K562 (cell line): Measurements from ENCODE around the gene GPX2. TPM values are rescaled to one million over a fixed set of nuclear protein-coding genes. Genes with fewer than 3 reads are reported as not detected.

Source experiments
- ATAC-seq: fragments of 200-7000 bp; cut with Tn5 transposase; 3 replicates; pipeline ENCODE4 v1.9.1; 2020; ENCODE audit warnings: moderate library complexity
- BruUV-seq: library from RNA; stranded (reverse); fragments of 400-500 nt; replicated peaks from 2 replicates; lab custom pipeline; 2021; lab: Mats Ljungman, UMichigan
- CTCF ChIA-PET: fragments of 300-600 bp; formaldehyde crosslinking; extraction: SDS; loops from one replicate; lab custom pipeline; 2021; ENCODE audit warnings: low intra/inter-chr PET ratio; lab: Yijun Ruan, JAX
- POLR2A ChIA-PET: fragments of 300-600, 350-650 bp; sonication (Branson Sonifier 250); formaldehyde crosslinking; extraction: SDS; loops from one replicate; lab custom pipeline; 2021; ENCODE audit warnings: antibody characterized with exemption, inconsistent platforms; lab: Yijun Ruan, JAX
- DNase-seq, 4 experiments: peaks; one replicate each; pipeline versions ENCODE4 v3.0.0 to v3.0.0-alpha.2; 2011 to 2018; ENCODE audit warnings: low spot score in 3 of 4, mixed read lengths in 3 of 4; ENCODE audit errors: extremely low read depth in 1 of 4
- FAIRE-seq: peaks from 2 replicates; lab custom pipeline; 2011; peaks lifted over from hg19 to GRCh38; lab: Jason Lieb, UNC
- H2AFZ ChIP-seq: 2 replicates; pipeline ENCODE4 v1.6.0; 2011; ENCODE audit warnings: low read depth, low read length, control low read depth, inconsistent platforms
- H3K27ac ChIP-seq: fragments of 200-600 bp; 3 replicates; pipeline ENCODE4 v1.8.0; 2011; ENCODE audit warnings: low read depth, mild to moderate bottlenecking, control low read depth, inconsistent platforms, low read length, moderate library complexity, mixed read lengths; ENCODE audit errors: extremely low read depth
- H3K27me3 ChIP-seq, 2 experiments: fragments of 300-600 bp in 1 of 2; 2 replicates in 1 of 2; 3 replicates in 1 of 2; pipeline versions ENCODE4 v1.6.0 to v1.8.0; 2011; ENCODE audit warnings: inconsistent platforms in 2 of 2, low read length in 2 of 2, mild to moderate bottlenecking in 1 of 2, mixed read lengths in 1 of 2, moderate library complexity in 1 of 2; ENCODE audit not compliant: control insufficient read depth in 2 of 2, insufficient read depth in 2 of 2
- H3K36me3 ChIP-seq: fragments of 300-600 bp; 3 replicates; pipeline ENCODE4 v1.8.0; 2011; ENCODE audit warnings: mild to moderate bottlenecking, low read length, inconsistent platforms; ENCODE audit not compliant: control insufficient read depth, insufficient read depth
- H3K4me1 ChIP-seq, 2 experiments: fragments of 200-600 bp in 1 of 2; replicated peaks in 1 of 2; 2 replicates in 1 of 2; 3 replicates in 1 of 2; pipeline versions ENCODE4 v1.5.1 to v1.8.0; 2011; ENCODE audit warnings: inconsistent platforms in 2 of 2, low read length in 2 of 2, mild to moderate bottlenecking in 1 of 2, mixed read lengths in 1 of 2, moderate library complexity in 1 of 2; ENCODE audit not compliant: control insufficient read depth in 2 of 2, insufficient read depth in 2 of 2
- H3K4me2 ChIP-seq: 2 replicates; pipeline ENCODE4 v1.6.1; 2011; ENCODE audit warnings: low read length, control low read depth, inconsistent platforms, mixed read lengths; ENCODE audit not compliant: insufficient read depth
- H3K4me3 ChIP-seq: fragments of 200-600 bp; sonication (generic), shearing (Covaris generic); 2 replicates; pipeline ENCODE4 v1.5.1; 2016; ENCODE audit warnings: control low read depth, inconsistent platforms
- H3K79me2 ChIP-seq: fragments of 200-600 bp; 3 replicates; pipeline ENCODE4 v1.8.0; 2011; ENCODE audit warnings: low read length, inconsistent platforms; ENCODE audit not compliant: control insufficient read depth, insufficient read depth
- H3K9ac ChIP-seq, 2 experiments: 2 replicates each; pipeline versions ENCODE4 v1.6.0 to v1.6.1; 2011; ENCODE audit warnings: low read depth in 2 of 2, low read length in 2 of 2, control low read depth in 1 of 2, inconsistent platforms in 1 of 2, mild to moderate bottlenecking in 1 of 2, mixed read lengths in 1 of 2; ENCODE audit not compliant: insufficient read depth in 1 of 2
- H3K9me1 ChIP-seq: one replicate; pipeline ENCODE4 v1.6.0; 2011; ENCODE audit warnings: inconsistent platforms, mild to moderate bottlenecking, low read length, moderate library complexity; ENCODE audit not compliant: control insufficient read depth, insufficient read depth
- H3K9me3 ChIP-seq: replicated peaks from 2 replicates; pipeline ENCODE4 v1.5.1; 2011; ENCODE audit warnings: low read depth, low read length, inconsistent platforms; ENCODE audit not compliant: control insufficient read depth, insufficient read depth
- H4K20me1 ChIP-seq: replicated peaks from 2 replicates; pipeline ENCODE4 v1.6.1; 2011; ENCODE audit warnings: low read length, inconsistent platforms, mixed read lengths; ENCODE audit not compliant: control insufficient read depth, insufficient read depth
- RAD21 ChIP-seq, 2 experiments: fragments of 250-450 bp in 1 of 2; fragments of 450-650 bp in 1 of 2; sonication (Bioruptor Pico) in 1 of 2; formaldehyde crosslinking in 1 of 2; IDR thresholded peaks in 1 of 2; conservative IDR thresholded peaks in 1 of 2; 2 replicates each; pipeline versions ENCODE4 v1.4.0 to v1.8.0; 2020 to 2022; ENCODE audit warnings: mild to moderate bottlenecking in 2 of 2, moderate library complexity in 1 of 2
- WGBS: fragments of 100-300 bp; shearing (Covaris generic); methylation state at CpG from one replicate; pipeline ENCODE4 v1.1.6; 2016; ENCODE audit warnings: low coverage, mixed read lengths; ENCODE audit not compliant: insufficient coverage; ENCODE audit errors: missing lambda C conversion rate; 5-methylcytosine and 5-hydroxymethylcytosine counted together
- in situ Hi-C: fragments of 300-500 bp; cut with MboI; formaldehyde crosslinking; loops from 4 replicates; pipeline ENCODE4 v1.15.0; 2018; ENCODE audit warnings: inconsistent platforms, mixed read lengths
- intact Hi-C: fragments of 100-400 bp; cut with micrococcal nuclease; formaldehyde crosslinking; loops from 2 replicates; pipeline ENCODE4 v1.14.2; 2022
- polyA plus RNA-seq, 8 experiments: library from polyadenylated mRNA; depleted of rRNA in 4 of 8; stranded (reverse) in 5 of 8; unstranded in 3 of 8; fragments of >200 nt; fragmentation: Nextera tagmentation in 2 of 8; fragmentation: Illumina TruSeq in 1 of 8; extraction: Ambion mirVana in 2 of 8; extraction: Trizol in 1 of 8; gene quantifications; 2 replicates each; pipeline versions ENCODE4 v1.2.1 to v1.2.3, GENCODE V29; 2011 to 2014; ENCODE audit warnings: inconsistent platforms in 1 of 8, missing spikeins in 1 of 8
- total RNA-seq, 7 experiments: library from RNA; depleted of rRNA in 6 of 7; stranded (reverse); fragments of >200 nt in 6 of 7; fragmentation: Illumina TruSeq in 2 of 7; extraction: Trizol in 2 of 7; gene quantifications; 2 replicates each; pipeline versions ENCODE4 v1.2.1 to v1.2.3, GENCODE V29; 2011 to 2021; ENCODE audit warnings: low replicate concordance in 1 of 7
- TF ChIP-seq, protein P1 (sequence below): sonication (generic); formaldehyde crosslinking; IDR thresholded peaks from 2 replicates; pipeline ENCODE4 v1.4.0; 2020; ENCODE audit warnings: mild to moderate bottlenecking, missing genetic modification reagents
- TF ChIP-seq, protein P2 (sequence below), 3 experiments: IDR thresholded peaks in 2 of 3; conservative IDR thresholded peaks in 1 of 3; 2 replicates each; pipeline ENCODE4 v1.5.1; 2011 to 2012; ENCODE audit warnings: low read length in 3 of 3, mild to moderate bottlenecking in 3 of 3, control low read depth in 2 of 3, improper control_type of control experiment in 1 of 3, inconsistent platforms in 1 of 3, low read depth in 1 of 3, mixed read lengths in 1 of 3, moderate library complexity in 1 of 3; ENCODE audit not compliant: insufficient read depth in 2 of 3

Gene GPX2
- total and polyA plus RNA-seq, 9 of the 15 experiments (the other 6 are each of a cell fraction or from before 2014, with no cell fraction given), result 0.24 TPM; not detected in 8

DNA sequence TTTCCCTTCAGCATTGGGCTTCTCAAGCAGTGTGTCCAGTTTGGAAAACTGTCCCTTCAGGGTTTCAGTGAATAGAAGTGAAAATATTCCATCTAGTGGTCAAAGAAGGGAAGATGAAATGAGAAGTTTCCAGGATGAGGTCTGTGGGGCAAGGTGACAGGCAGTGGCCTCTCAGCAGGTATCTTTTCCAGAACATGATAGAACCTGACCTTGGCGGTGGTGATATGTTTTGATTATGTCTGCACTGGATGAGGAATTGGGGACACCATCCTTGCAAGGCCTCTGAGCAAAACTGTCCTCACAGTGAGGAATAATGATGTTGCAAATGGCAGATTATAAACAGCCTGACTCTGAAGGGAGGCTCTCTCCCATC is 4.7 kb downstream of the GPX2 start:
- ATAC-seq (peak; percentile 56; the same call in 2 of the 3 replicates), DNase-seq (peak in 2 of 4 experiments; percentile 9 to 10), FAIRE-seq (no peak)
- WGBS, result 80% methylated on average over 1 of the region's 1 CpG
- Histone ChIP-seq H3K4me2 (no peak overlapping the region), H3K27me3 (no peaks in the 10 kb centered on the region), H3K9me3 (no peaks in the 10 kb centered on the region), H4K20me1 (no peaks in the 10 kb centered on the region), H3K4me1 (no peaks in the 10 kb centered on the region; a peak in 1 of 5 replicates), H3K27ac (no peak overlapping the region), H3K9me1 (no peaks in the 10 kb centered on the region), H3K9ac (no peak overlapping the region), H3K4me3 (no peak overlapping the region), H2AFZ (no peak overlapping the region), H3K79me2 (no peaks in the 10 kb centered on the region), H3K36me3 (peaks cover 10% of the 10 kb centered on the region; the same call in 2 of the 3 replicates)
- in situ Hi-C loops, result no loop called here
- intact Hi-C loops, result no loop called here
- POLR2A ChIA-PET, result no interaction called here
- TF ChIP-seq RAD21 (CRISPR knock-in tag; conservative IDR thresholded peaks at IDR 0.05 in 1 of 2, IDR thresholded peaks at IDR 0.05 in 1 of 2), result peak in 1 of 2 experiments; percentile 40; a peak in 1 of 4 replicates
- TF ChIP-seq, protein P1, sequence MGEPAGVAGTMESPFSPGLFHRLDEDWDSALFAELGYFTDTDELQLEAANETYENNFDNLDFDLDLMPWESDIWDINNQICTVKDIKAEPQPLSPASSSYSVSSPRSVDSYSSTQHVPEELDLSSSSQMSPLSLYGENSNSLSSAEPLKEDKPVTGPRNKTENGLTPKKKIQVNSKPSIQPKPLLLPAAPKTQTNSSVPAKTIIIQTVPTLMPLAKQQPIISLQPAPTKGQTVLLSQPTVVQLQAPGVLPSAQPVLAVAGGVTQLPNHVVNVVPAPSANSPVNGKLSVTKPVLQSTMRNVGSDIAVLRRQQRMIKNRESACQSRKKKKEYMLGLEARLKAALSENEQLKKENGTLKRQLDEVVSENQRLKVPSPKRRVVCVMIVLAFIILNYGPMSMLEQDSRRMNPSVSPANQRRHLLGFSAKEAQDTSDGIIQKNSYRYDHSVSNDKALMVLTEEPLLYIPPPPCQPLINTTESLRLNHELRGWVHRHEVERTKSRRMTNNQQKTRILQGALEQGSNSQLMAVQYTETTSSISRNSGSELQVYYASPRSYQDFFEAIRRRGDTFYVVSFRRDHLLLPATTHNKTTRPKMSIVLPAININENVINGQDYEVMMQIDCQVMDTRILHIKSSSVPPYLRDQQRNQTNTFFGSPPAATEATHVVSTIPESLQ (CRISPR knock-in tag), result no peak
- TF ChIP-seq, protein P2, sequence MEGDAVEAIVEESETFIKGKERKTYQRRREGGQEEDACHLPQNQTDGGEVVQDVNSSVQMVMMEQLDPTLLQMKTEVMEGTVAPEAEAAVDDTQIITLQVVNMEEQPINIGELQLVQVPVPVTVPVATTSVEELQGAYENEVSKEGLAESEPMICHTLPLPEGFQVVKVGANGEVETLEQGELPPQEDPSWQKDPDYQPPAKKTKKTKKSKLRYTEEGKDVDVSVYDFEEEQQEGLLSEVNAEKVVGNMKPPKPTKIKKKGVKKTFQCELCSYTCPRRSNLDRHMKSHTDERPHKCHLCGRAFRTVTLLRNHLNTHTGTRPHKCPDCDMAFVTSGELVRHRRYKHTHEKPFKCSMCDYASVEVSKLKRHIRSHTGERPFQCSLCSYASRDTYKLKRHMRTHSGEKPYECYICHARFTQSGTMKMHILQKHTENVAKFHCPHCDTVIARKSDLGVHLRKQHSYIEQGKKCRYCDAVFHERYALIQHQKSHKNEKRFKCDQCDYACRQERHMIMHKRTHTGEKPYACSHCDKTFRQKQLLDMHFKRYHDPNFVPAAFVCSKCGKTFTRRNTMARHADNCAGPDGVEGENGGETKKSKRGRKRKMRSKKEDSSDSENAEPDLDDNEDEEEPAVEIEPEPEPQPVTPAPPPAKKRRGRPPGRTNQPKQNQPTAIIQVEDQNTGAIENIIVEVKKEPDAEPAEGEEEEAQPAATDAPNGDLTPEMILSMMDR (IDR thresholded peaks at IDR 0.05 in 2 of 3, conservative IDR thresholded peaks at IDR 0.05 in 1 of 3; ENCODE audit: insufficient read depth in 2 of 3, low read depth in 1 of 3, low read length in 3 of 3), result peak in 1 of 3 experiments; percentile 30; a peak in 2 of 6 replicates
- CTCF ChIA-PET, result no interaction called here
- BruUV-seq, result no TSS peak
